K562 (cell line): ENCODE results near the gene FMNL2. TPM values are rescaled to one million over a fixed set of nuclear protein-coding genes. Genes with fewer than 3 reads are reported as not detected.
A peak's percentile ranks its signal among the peaks of the same experiment; 100 is the strongest.

ENCODE experiments used
- ATAC-seq: fragments of 200-7000 bp; cut with Tn5 transposase; 3 replicates; pipeline ENCODE4 v1.9.1; 2020; ENCODE audit warnings: moderate library complexity
- BruUV-seq: library from RNA; stranded (reverse); fragments of 400-500 nt; replicated peaks from 2 replicates; lab custom pipeline; 2021; lab: Mats Ljungman, UMichigan
- CTCF ChIA-PET: fragments of 300-600 bp; formaldehyde crosslinking; extraction: SDS; loops from one replicate; lab custom pipeline; 2021; ENCODE audit warnings: low intra/inter-chr PET ratio; lab: Yijun Ruan, JAX
- POLR2A ChIA-PET: fragments of 300-600, 350-650 bp; sonication (Branson Sonifier 250); formaldehyde crosslinking; extraction: SDS; loops from one replicate; lab custom pipeline; 2021; ENCODE audit warnings: antibody characterized with exemption, inconsistent platforms; lab: Yijun Ruan, JAX
- DNase-seq, 4 experiments: peaks; one replicate each; pipeline versions ENCODE4 v3.0.0 to v3.0.0-alpha.2; 2011 to 2018; ENCODE audit warnings: low spot score in 3 of 4, mixed read lengths in 3 of 4; ENCODE audit errors: extremely low read depth in 1 of 4
- FAIRE-seq: peaks from 2 replicates; lab custom pipeline; 2011; peaks lifted over from hg19 to GRCh38; lab: Jason Lieb, UNC
- H2AFZ ChIP-seq: 2 replicates; pipeline ENCODE4 v1.6.0; 2011; ENCODE audit warnings: low read depth, low read length, control low read depth, inconsistent platforms
- H3K27ac ChIP-seq: fragments of 200-600 bp; 3 replicates; pipeline ENCODE4 v1.8.0; 2011; ENCODE audit warnings: low read depth, mild to moderate bottlenecking, control low read depth, inconsistent platforms, low read length, moderate library complexity, mixed read lengths; ENCODE audit errors: extremely low read depth
- H3K27me3 ChIP-seq, 2 experiments: fragments of 300-600 bp in 1 of 2; 2 replicates in 1 of 2; 3 replicates in 1 of 2; pipeline versions ENCODE4 v1.6.0 to v1.8.0; 2011; ENCODE audit warnings: inconsistent platforms in 2 of 2, low read length in 2 of 2, mild to moderate bottlenecking in 1 of 2, mixed read lengths in 1 of 2, moderate library complexity in 1 of 2; ENCODE audit not compliant: control insufficient read depth in 2 of 2, insufficient read depth in 2 of 2
- H3K36me3 ChIP-seq: fragments of 300-600 bp; 3 replicates; pipeline ENCODE4 v1.8.0; 2011; ENCODE audit warnings: mild to moderate bottlenecking, low read length, inconsistent platforms; ENCODE audit not compliant: control insufficient read depth, insufficient read depth
- H3K4me1 ChIP-seq, 2 experiments: fragments of 200-600 bp in 1 of 2; replicated peaks in 1 of 2; 2 replicates in 1 of 2; 3 replicates in 1 of 2; pipeline versions ENCODE4 v1.5.1 to v1.8.0; 2011; ENCODE audit warnings: inconsistent platforms in 2 of 2, low read length in 2 of 2, mild to moderate bottlenecking in 1 of 2, mixed read lengths in 1 of 2, moderate library complexity in 1 of 2; ENCODE audit not compliant: control insufficient read depth in 2 of 2, insufficient read depth in 2 of 2
- H3K4me2 ChIP-seq: 2 replicates; pipeline ENCODE4 v1.6.1; 2011; ENCODE audit warnings: low read length, control low read depth, inconsistent platforms, mixed read lengths; ENCODE audit not compliant: insufficient read depth
- H3K4me3 ChIP-seq: fragments of 200-600 bp; sonication (generic), shearing (Covaris generic); 2 replicates; pipeline ENCODE4 v1.5.1; 2016; ENCODE audit warnings: control low read depth, inconsistent platforms
- H3K79me2 ChIP-seq: fragments of 200-600 bp; 3 replicates; pipeline ENCODE4 v1.8.0; 2011; ENCODE audit warnings: low read length, inconsistent platforms; ENCODE audit not compliant: control insufficient read depth, insufficient read depth
- H3K9ac ChIP-seq, 2 experiments: 2 replicates each; pipeline versions ENCODE4 v1.6.0 to v1.6.1; 2011; ENCODE audit warnings: low read depth in 2 of 2, low read length in 2 of 2, control low read depth in 1 of 2, inconsistent platforms in 1 of 2, mild to moderate bottlenecking in 1 of 2, mixed read lengths in 1 of 2; ENCODE audit not compliant: insufficient read depth in 1 of 2
- H3K9me1 ChIP-seq: one replicate; pipeline ENCODE4 v1.6.0; 2011; ENCODE audit warnings: inconsistent platforms, mild to moderate bottlenecking, low read length, moderate library complexity; ENCODE audit not compliant: control insufficient read depth, insufficient read depth
- H3K9me3 ChIP-seq: replicated peaks from 2 replicates; pipeline ENCODE4 v1.5.1; 2011; ENCODE audit warnings: low read depth, low read length, inconsistent platforms; ENCODE audit not compliant: control insufficient read depth, insufficient read depth
- H4K20me1 ChIP-seq: replicated peaks from 2 replicates; pipeline ENCODE4 v1.6.1; 2011; ENCODE audit warnings: low read length, inconsistent platforms, mixed read lengths; ENCODE audit not compliant: control insufficient read depth, insufficient read depth
- ARID1B ChIP-seq: fragments of 450-650 bp; IDR thresholded peaks from 2 replicates; pipeline ENCODE4 v1.6.1; 2016; ENCODE audit warnings: antibody characterized with exemption, mild to moderate bottlenecking, inconsistent platforms
- BACH1 ChIP-seq: fragments of 200-800 bp; sonication (Bioruptor generic); IDR thresholded peaks from 2 replicates; pipeline ENCODE4 v1.6.1; 2016; ENCODE audit warnings: missing genetic modification characterization, missing compliant biosample characterization
- CBX3 ChIP-seq, 2 experiments: IDR thresholded peaks; 1 replicate in 1 of 2; 2 replicates in 1 of 2; pipeline ENCODE4 v1.6.1; 2012; ENCODE audit warnings: inconsistent platforms in 2 of 2, low read length in 2 of 2, borderline replicate concordance in 1 of 2, control low read depth in 1 of 2
- ELF2 ChIP-seq: fragments of 250-450 bp; sonication (Bioruptor Pico); IDR thresholded peaks from 2 replicates; pipeline ENCODE4 v1.5.0; 2021; ENCODE audit warnings: mild to moderate bottlenecking
- EP300 ChIP-seq: IDR thresholded peaks from 2 replicates; pipeline ENCODE4 v1.6.1; 2012; ENCODE audit warnings: low read length, improper control_type of control experiment
- IRF9 ChIP-seq: fragments of 450-650 bp; IDR thresholded peaks from 2 replicates; pipeline ENCODE4 v1.6.1; 2016; ENCODE audit warnings: missing biosample characterization, missing genetic modification characterization
- MAFF ChIP-seq: IDR thresholded peaks from 2 replicates; pipeline ENCODE4 v1.6.1; 2012; ENCODE audit warnings: low read length, improper control_type of control experiment
- MAFK ChIP-seq: IDR thresholded peaks from 2 replicates; pipeline ENCODE4 v1.6.1; 2011; ENCODE audit warnings: low read length, improper control_type of control experiment
- MAZ ChIP-seq, 2 experiments: fragments of 450-650 bp in 1 of 2; sonication (generic) in 1 of 2; formaldehyde crosslinking; IDR thresholded peaks in 1 of 2; conservative IDR thresholded peaks in 1 of 2; 2 replicates each; pipeline versions ENCODE4 v1.4.0 to v1.5.0; 2020; ENCODE audit warnings: mild to moderate bottlenecking in 1 of 2, missing genetic modification reagents in 1 of 2
- NFIC ChIP-seq: fragments of 450-650 bp; IDR thresholded peaks from 2 replicates; pipeline ENCODE4 v1.6.1; 2017; ENCODE audit warnings: mild to moderate bottlenecking, inconsistent platforms
- POLR2AphosphoS5 ChIP-seq: IDR thresholded peaks from 2 replicates; pipeline ENCODE4 v1.6.1; 2011; ENCODE audit warnings: mild to moderate bottlenecking, low read depth, low read length, moderate library complexity; ENCODE audit not compliant: control insufficient read depth, insufficient read depth
- RBM15 ChIP-seq: fragments of 200-400 bp; formaldehyde crosslinking; IDR thresholded peaks from 2 replicates; pipeline ENCODE4 v1.6.1; 2018; ENCODE audit warnings: mild to moderate bottlenecking, low read length, moderate library complexity; ENCODE audit not compliant: insufficient read depth
- UBTF ChIP-seq, 2 experiments: IDR thresholded peaks; 2 replicates each; pipeline ENCODE4 v1.6.1; 2012; ENCODE audit warnings: improper control_type of control experiment in 2 of 2, low read depth in 2 of 2, low read length in 2 of 2, borderline replicate concordance in 1 of 2
- ZEB2 ChIP-seq: fragments of 450-650 bp; IDR thresholded peaks from 2 replicates; pipeline ENCODE4 v1.6.1; 2016
- ZKSCAN3 ChIP-seq: fragments of 250-450 bp; sonication (Bioruptor Pico); IDR thresholded peaks from 2 replicates; pipeline ENCODE4 v1.4.0; 2020
- WGBS: fragments of 100-300 bp; shearing (Covaris generic); methylation state at CpG from one replicate; pipeline ENCODE4 v1.1.6; 2016; ENCODE audit warnings: low coverage, mixed read lengths; ENCODE audit not compliant: insufficient coverage; ENCODE audit errors: missing lambda C conversion rate; 5-methylcytosine and 5-hydroxymethylcytosine counted together
- in situ Hi-C: fragments of 300-500 bp; cut with MboI; formaldehyde crosslinking; loops from 4 replicates; pipeline ENCODE4 v1.15.0; 2018; ENCODE audit warnings: inconsistent platforms, mixed read lengths
- intact Hi-C: fragments of 100-400 bp; cut with micrococcal nuclease; formaldehyde crosslinking; loops from 2 replicates; pipeline ENCODE4 v1.14.2; 2022
- polyA plus RNA-seq, 8 experiments: library from polyadenylated mRNA; depleted of rRNA in 4 of 8; stranded (reverse) in 5 of 8; unstranded in 3 of 8; fragments of >200 nt; fragmentation: Nextera tagmentation in 2 of 8; fragmentation: Illumina TruSeq in 1 of 8; extraction: Ambion mirVana in 2 of 8; extraction: Trizol in 1 of 8; gene quantifications; 2 replicates each; pipeline versions ENCODE4 v1.2.1 to v1.2.3, GENCODE V29; 2011 to 2014; ENCODE audit warnings: inconsistent platforms in 1 of 8, missing spikeins in 1 of 8
- total RNA-seq, 7 experiments: library from RNA; depleted of rRNA in 6 of 7; stranded (reverse); fragments of >200 nt in 6 of 7; fragmentation: Illumina TruSeq in 2 of 7; extraction: Trizol in 2 of 7; gene quantifications; 2 replicates each; pipeline versions ENCODE4 v1.2.1 to v1.2.3, GENCODE V29; 2011 to 2021; ENCODE audit warnings: low replicate concordance in 1 of 7

FMNL2 gene
- total and polyA plus RNA-seq, 9 of the 15 experiments (the other 6 are each of a cell fraction or from before 2014, with no cell fraction given): 0.15 to 0.49 (median 0.24) TPM; not detected in 1

GRCh38 chr2:152583512-152584229 is 248.7 kb downstream of the FMNL2 start:
- Histone ChIP-seq H3K27me3 (no peaks in the 10 kb centered on the region), H3K27ac (peak overlapping the region; percentile 53; the same call in 2 of the 3 replicates), H3K9me3 (no peaks in the 10 kb centered on the region), H3K9me1 (no peaks in the 10 kb centered on the region), H4K20me1 (no peaks in the 10 kb centered on the region), H3K4me3 (no peak overlapping the region), H2AFZ (peak overlapping the region; percentile 34; the same call in 1 of the 2 replicates), H3K79me2 (no peaks in the 10 kb centered on the region), H3K36me3 (no peaks in the 10 kb centered on the region), H3K4me2 (peak overlapping the region; percentile 69), H3K9ac (0 out of 4 replicates have a peak overlapping the region, but pooled peaks of 1 of the 2 experiments have one; percentile 22), H3K4me1 (peaks cover 5 to 15% of the 10 kb centered on the region in 2 experiments; a peak in 3 of 5 replicates)
- intact Hi-C loops (no loop called here), in situ Hi-C loops (no loop called here)
- POLR2A ChIA-PET: interaction anchor here (0.6 to 1.3 kb wide), 8 partner anchors 10 to 1094 kb away, joined by 3 to 5 read pairs (median 3); no protein-coding TSS in a partner anchor
- BruUV-seq: no TSS peak
- CTCF ChIA-PET: no interaction called here
- FAIRE-seq: peak; percentile 91
- 6% methylated on average over 6 of the region's 6 CpGs for WGBS
- peak; percentile 79 for ATAC-seq
- DNase-seq: peak; percentile 29 to 80 (median 42)
- TF ChIP-seq BACH1 (tag): peak; percentile 61; the same call in 1 of the 2 replicates
- no peak for TF ChIP-seq ZKSCAN3 (CRISPR knock-in tag)
- 0 out of 4 replicates have a peak, but pooled peaks of 1 of the 2 experiments have one; percentile 19 for TF ChIP-seq MAZ (CRISPR knock-in tag; conservative IDR thresholded peaks at IDR 0.05 in 1 of 2, IDR thresholded peaks at IDR 0.05 in 1 of 2)
- TF ChIP-seq NFIC: peak; percentile 89
- no peak for TF ChIP-seq ELF2 (CRISPR knock-in tag)
- TF ChIP-seq CBX3 (IDR thresholded peaks at IDR 0.05; ENCODE audit: borderline replicate concordance in 1 of 2, low read length in 2 of 2): 0 out of 3 replicates have a peak, but pooled peaks of 1 of the 2 experiments have one; percentile 13
- TF ChIP-seq EP300: peak; percentile 80
- TF ChIP-seq MAFF: peak; percentile 90
- peak; percentile 85 for TF ChIP-seq MAFK
- no peak for TF ChIP-seq UBTF (IDR thresholded peaks at IDR 0.05; ENCODE audit: borderline replicate concordance in 1 of 2, low read depth in 2 of 2, low read length in 2 of 2)
- TF ChIP-seq ZEB2: peak; percentile 69; the same call in 1 of the 2 replicates
- TF ChIP-seq RBM15: no peak
- TF ChIP-seq ARID1B: peak; percentile 94
- TF ChIP-seq POLR2AphosphoS5: 0 out of 2 replicates have a peak, but pooled peaks have one; percentile 37
- no peak for TF ChIP-seq IRF9 (tag)
